KMS-11 (cell line): ENCODE results near the gene SLC25A34.

Experiments
- H2AFZ ChIP-seq: fragments of 200-600 bp; sonication (generic); 2 replicates; pipeline ENCODE4 v1.6.1; 2016; ENCODE audit warnings: antibody characterized with exemption, mixed run types, low read depth
- H3K27ac ChIP-seq: fragments of 200-600 bp; sonication (generic); 2 replicates; pipeline ENCODE4 v1.6.1; 2016; ENCODE audit warnings: mild to moderate bottlenecking, mixed run types
- H3K27me3 ChIP-seq: fragments of 200-600 bp; sonication (generic); 2 replicates; pipeline ENCODE4 v1.6.1; 2017; ENCODE audit warnings: mild to moderate bottlenecking, low read depth, mixed run types, moderate library complexity; ENCODE audit not compliant: insufficient read depth
- H3K36me3 ChIP-seq: fragments of 200-600 bp; sonication (generic); 2 replicates; pipeline ENCODE4 v1.6.1; 2017; ENCODE audit warnings: mild to moderate bottlenecking, mixed run types; ENCODE audit not compliant: insufficient read depth
- H3K4me1 ChIP-seq: fragments of 200-600 bp; sonication (generic); 2 replicates; pipeline ENCODE4 v1.6.1; 2016; ENCODE audit warnings: mild to moderate bottlenecking, low read depth, mixed run types; ENCODE audit not compliant: poor library complexity, severe bottlenecking
- H3K4me2 ChIP-seq: fragments of 200-600 bp; sonication (generic); 2 replicates; pipeline ENCODE4 v1.7.0; 2016; ENCODE audit warnings: mild to moderate bottlenecking, mixed run types
- H3K4me3 ChIP-seq: fragments of 200-600 bp; sonication (generic); IDR thresholded peaks from 2 replicates; pipeline ENCODE4 v1.6.1; 2017; ENCODE audit warnings: low read depth, low read length, mixed read lengths; ENCODE audit not compliant: insufficient read depth
- H3K79me2 ChIP-seq: fragments of 200-600 bp; sonication (generic); 2 replicates; pipeline ENCODE4 v1.6.1; 2016; ENCODE audit warnings: low read depth, mixed run types; ENCODE audit not compliant: insufficient read depth
- H3K9ac ChIP-seq: fragments of 200-600 bp; sonication (generic); 2 replicates; pipeline ENCODE4 v1.6.1; 2016; ENCODE audit warnings: mild to moderate bottlenecking, mixed run types
- H4K20me1 ChIP-seq: fragments of 200-600 bp; sonication (generic); 2 replicates; pipeline ENCODE4 v1.6.1; 2016; ENCODE audit warnings: mild to moderate bottlenecking, mixed run types; ENCODE audit not compliant: insufficient read depth
- CTCF ChIP-seq: fragments of 200-600 bp; sonication (generic); conservative IDR thresholded peaks from 2 replicates; pipeline ENCODE4 v1.6.1; 2017; ENCODE audit warnings: low read depth, mild to moderate bottlenecking, antibody characterized with exemption, low read length, moderate library complexity, mixed read lengths

The SLC25A34 gene

GRCh38 chr1:15717418-15718125 lies 18.5 kb upstream of the SLC25A34 start:
- no peaks in the 10 kb centered on the region; the same call in 1 of the 2 replicates for H3K79me2 ChIP-seq
- no peak for TF ChIP-seq CTCF
- H3K4me2 ChIP-seq: no peak overlapping the region
- no peak overlapping the region for H3K4me3 ChIP-seq
- no peaks in the 10 kb centered on the region for H4K20me1 ChIP-seq
- H3K27me3 ChIP-seq: no peaks in the 10 kb centered on the region
- H3K36me3 ChIP-seq: peaks cover 3% of the 10 kb centered on the region; the same call in 1 of the 2 replicates
- no peak overlapping the region for H3K27ac ChIP-seq
- no peak overlapping the region for H2AFZ ChIP-seq
- no peaks in the 10 kb centered on the region for H3K4me1 ChIP-seq
- H3K9ac ChIP-seq: no peak overlapping the region

DNA sequence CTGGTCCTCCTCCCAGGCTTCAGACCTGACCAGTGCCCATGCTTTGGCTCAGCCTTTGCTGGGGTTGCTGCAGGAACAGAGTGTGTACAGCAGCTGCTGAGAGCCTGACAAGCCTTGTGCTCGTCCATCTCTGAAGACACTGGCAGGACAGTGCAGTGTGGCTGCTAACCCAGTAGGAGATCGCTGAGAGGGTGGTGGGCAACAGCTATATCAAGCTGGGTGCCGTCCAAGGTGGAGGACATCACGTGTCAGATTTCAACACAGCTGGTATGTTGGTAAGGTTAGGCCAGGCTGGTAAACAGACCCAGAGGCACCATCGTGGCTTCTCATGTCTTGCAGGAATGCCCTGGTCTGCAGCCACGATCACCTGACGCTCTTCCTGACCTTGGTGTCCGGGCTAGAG lies 17.9 kb upstream of the SLC25A34 start:
- TF ChIP-seq CTCF: no peak
- Histone ChIP-seq H3K4me1 (no peaks in the 10 kb centered on the region), H2AFZ (no peak overlapping the region), H3K36me3 (peaks cover 3% of the 10 kb centered on the region; the same call in 1 of the 2 replicates), H3K27me3 (no peaks in the 10 kb centered on the region), H3K27ac (no peak overlapping the region), H3K4me3 (no peak overlapping the region), H3K79me2 (no peaks in the 10 kb centered on the region), H3K4me2 (no peak overlapping the region), H3K9ac (no peak overlapping the region), H4K20me1 (no peaks in the 10 kb centered on the region)

GRCh38 chr1:15719381-15720120 lies 16.5 kb upstream of the SLC25A34 start:
- Histone ChIP-seq H3K36me3 (peaks cover 3% of the 10 kb centered on the region; the same call in 1 of the 2 replicates), H3K79me2 (no peaks in the 10 kb centered on the region), H2AFZ (no peak overlapping the region), H3K4me1 (no peaks in the 10 kb centered on the region), H3K4me3 (no peak overlapping the region), H3K27ac (no peak overlapping the region), H3K4me2 (no peak overlapping the region), H3K9ac (no peak overlapping the region), H4K20me1 (no peaks in the 10 kb centered on the region), H3K27me3 (no peaks in the 10 kb centered on the region)
- no peak for TF ChIP-seq CTCF

GRCh38 chr1:15720861-15721260 lies 15.2 kb upstream of the SLC25A34 start:
- Histone ChIP-seq H2AFZ (no peak overlapping the region), H3K9ac (no peak overlapping the region), H3K27ac (no peak overlapping the region), H3K79me2 (no peaks in the 10 kb centered on the region), H3K4me2 (no peak overlapping the region), H3K27me3 (no peaks in the 10 kb centered on the region), H3K36me3 (peaks cover 3% of the 10 kb centered on the region; the same call in 1 of the 2 replicates), H3K4me1 (no peaks in the 10 kb centered on the region), H3K4me3 (no peak overlapping the region), H4K20me1 (no peaks in the 10 kb centered on the region)
- no peak for TF ChIP-seq CTCF
